HG02884 (cell line): ENCODE results near the gene AP1AR.
"Not testable (repeated sequence)": the region's sequence is repeated elsewhere in the genome, so short reads cannot be mapped to it uniquely, and the experiment has no call there.

Experiments
- ATAC-seq: cut with Tn5 transposase; IDR thresholded peaks from one replicate; pipeline ENCODE4 v1.9.1; 2021; ENCODE audit warnings: mild to moderate bottlenecking, moderate library complexity; ENCODE audit not compliant: unreplicated experiment

Gene AP1AR

GRCh38 chr4:112277705-112278448 lies 46.3 kb downstream of the AP1AR start:
- no peak for ATAC-seq

- ATAC-seq = peak; percentile 64
Measured at GRCh38 chr4:112279025-112279881, 47.7 kb downstream of the AP1AR start.

- ATAC-seq = peak; percentile 19
Measured at GRCh38 chr4:112279882-112280315, 48.3 kb downstream of the AP1AR start.

- no peak for ATAC-seq
Measured at GRCh38 chr4:112280386-112281056, 48.9 kb downstream of the AP1AR start.

- ATAC-seq = not testable (repeated sequence)
Measured at GRCh38 chr4:112281895-112282398, 50.4 kb downstream of the AP1AR start.

GRCh38 chr4:112282860-112283667 lies 51.5 kb downstream of the AP1AR start:
- ATAC-seq = no peak

GRCh38 chr4:112284166-112284565 lies 52.6 kb downstream of the AP1AR start:
- no peak for ATAC-seq

GRCh38 chr4:112284662-112285411 lies 53.2 kb downstream of the AP1AR start:
- ATAC-seq = no peak

- ATAC-seq = no peak
Measured at GRCh38 chr4:112287258-112287989, 55.8 kb downstream of the AP1AR start.

GRCh38 chr4:112288455-112288854 lies 56.9 kb downstream of the AP1AR start:
- ATAC-seq = peak; percentile 30

- peak; percentile 2 for ATAC-seq
Measured at GRCh38 chr4:112289407-112290253, 58.0 kb downstream of the AP1AR start.

- ATAC-seq = peak; percentile 42
Measured at GRCh38 chr4:112290341-112290740, 58.8 kb downstream of the AP1AR start.

GRCh38 chr4:112296949-112297880 lies 65.6 kb downstream of the AP1AR start, which contains the start of gene ALPK1:
TSS of gene ALPK1 (plus strand) at chr4:112297369.
- peak; percentile 90 for ATAC-seq

- ATAC-seq = no peak
Measured at GRCh38 chr4:112299721-112300120, 68.1 kb downstream of the AP1AR start.

GRCh38 chr4:112302320-112303274 lies 71.0 kb downstream of the AP1AR start:
- peak; percentile 75 for ATAC-seq

- not testable (repeated sequence) for ATAC-seq
Measured at GRCh38 chr4:112305477-112305876, 73.9 kb downstream of the AP1AR start.
